Glutamatergic neuron (in vitro differentiated cells): ENCODE data around the gene FGF9. TPM values are rescaled to one million over a fixed set of nuclear protein-coding genes. Genes with fewer than 3 reads are reported as not detected.

Experiments used
- DNase-seq: peaks from one replicate; pipeline ENCODE4 v3.0.0; 2022
- H3K27ac Mint-ChIP-seq: one replicate; pipeline ENCODE4 v1.8.0; 2020; ENCODE audit warnings: mild to moderate bottlenecking, mixed read lengths, inconsistent platforms; ENCODE audit not compliant: unreplicated experiment
- H3K27me3 Mint-ChIP-seq: one replicate; pipeline ENCODE4 v1.8.0; 2020; ENCODE audit warnings: mild to moderate bottlenecking, moderate library complexity, mixed read lengths, inconsistent platforms; ENCODE audit not compliant: unreplicated experiment
- H3K36me3 Mint-ChIP-seq: one replicate; pipeline ENCODE4 v1.8.0; 2020; ENCODE audit warnings: mild to moderate bottlenecking, mixed read lengths, inconsistent platforms; ENCODE audit not compliant: unreplicated experiment
- H3K4me1 Mint-ChIP-seq: one replicate; pipeline ENCODE4 v1.8.0; 2020; ENCODE audit warnings: mild to moderate bottlenecking, low read depth, mixed read lengths, inconsistent platforms; ENCODE audit not compliant: unreplicated experiment
- H3K4me3 Mint-ChIP-seq: one replicate; pipeline ENCODE4 v1.8.0; 2020; ENCODE audit warnings: mild to moderate bottlenecking, mixed read lengths, inconsistent platforms; ENCODE audit not compliant: unreplicated experiment
- H3K9me3 Mint-ChIP-seq: one replicate; pipeline ENCODE4 v1.8.0; 2020; ENCODE audit warnings: mild to moderate bottlenecking, moderate library complexity, mixed read lengths, inconsistent platforms; ENCODE audit not compliant: unreplicated experiment
- total RNA-seq: library from RNA; stranded (reverse); fragmentation: NEBNext Ultra II Directional; extraction: Animal tissue kit (Norgen Biotek cat#: 25700); gene quantifications from one replicate; pipeline ENCODE4 v1.2.1, GENCODE V29; 2021; ENCODE audit not compliant: unreplicated experiment
- TF ChIP-seq, protein P1 (sequence below): fragments of 200-600 bp; sonication (generic); IDR thresholded peaks from one replicate; pipeline ENCODE4 v1.5.0; 2021; ENCODE audit not compliant: partially characterized antibody, unreplicated experiment

Gene FGF9
- total RNA-seq, 1 donor from 2014 or later = 19.5 TPM

DNA sequence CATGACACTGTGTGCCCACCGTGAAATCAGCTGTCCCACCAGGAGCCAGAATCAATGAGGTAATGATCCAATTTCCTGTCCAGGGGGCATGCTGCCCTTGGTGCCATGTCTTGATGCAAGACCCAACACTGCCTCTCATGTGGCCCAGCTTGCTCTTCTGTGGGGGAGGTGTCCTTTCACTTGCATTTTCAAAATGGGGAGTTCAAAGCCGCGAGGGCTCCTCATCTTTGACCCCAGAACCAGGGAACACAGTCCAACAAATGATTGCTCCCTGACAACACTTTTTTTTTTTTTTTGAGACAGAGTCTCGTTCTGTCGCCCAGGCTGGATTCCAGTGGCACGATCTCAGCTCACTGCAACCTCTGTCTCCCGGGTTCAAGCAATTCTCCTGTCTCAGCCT lies 64.1 kb downstream of the FGF9 start:
- no peak for DNase-seq
- H3K9me3 Mint-ChIP-seq = no peaks in the 10 kb centered on the region
- H3K27ac Mint-ChIP-seq = no peak overlapping the region
- H3K27me3 Mint-ChIP-seq = no peaks in the 10 kb centered on the region
- no peaks in the 10 kb centered on the region for H3K36me3 Mint-ChIP-seq
- H3K4me3 Mint-ChIP-seq = no peak overlapping the region
- TF ChIP-seq, protein P1, sequence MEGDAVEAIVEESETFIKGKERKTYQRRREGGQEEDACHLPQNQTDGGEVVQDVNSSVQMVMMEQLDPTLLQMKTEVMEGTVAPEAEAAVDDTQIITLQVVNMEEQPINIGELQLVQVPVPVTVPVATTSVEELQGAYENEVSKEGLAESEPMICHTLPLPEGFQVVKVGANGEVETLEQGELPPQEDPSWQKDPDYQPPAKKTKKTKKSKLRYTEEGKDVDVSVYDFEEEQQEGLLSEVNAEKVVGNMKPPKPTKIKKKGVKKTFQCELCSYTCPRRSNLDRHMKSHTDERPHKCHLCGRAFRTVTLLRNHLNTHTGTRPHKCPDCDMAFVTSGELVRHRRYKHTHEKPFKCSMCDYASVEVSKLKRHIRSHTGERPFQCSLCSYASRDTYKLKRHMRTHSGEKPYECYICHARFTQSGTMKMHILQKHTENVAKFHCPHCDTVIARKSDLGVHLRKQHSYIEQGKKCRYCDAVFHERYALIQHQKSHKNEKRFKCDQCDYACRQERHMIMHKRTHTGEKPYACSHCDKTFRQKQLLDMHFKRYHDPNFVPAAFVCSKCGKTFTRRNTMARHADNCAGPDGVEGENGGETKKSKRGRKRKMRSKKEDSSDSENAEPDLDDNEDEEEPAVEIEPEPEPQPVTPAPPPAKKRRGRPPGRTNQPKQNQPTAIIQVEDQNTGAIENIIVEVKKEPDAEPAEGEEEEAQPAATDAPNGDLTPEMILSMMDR = no peak
- H3K4me1 Mint-ChIP-seq = peaks cover 7% of the 10 kb centered on the region

DNA sequence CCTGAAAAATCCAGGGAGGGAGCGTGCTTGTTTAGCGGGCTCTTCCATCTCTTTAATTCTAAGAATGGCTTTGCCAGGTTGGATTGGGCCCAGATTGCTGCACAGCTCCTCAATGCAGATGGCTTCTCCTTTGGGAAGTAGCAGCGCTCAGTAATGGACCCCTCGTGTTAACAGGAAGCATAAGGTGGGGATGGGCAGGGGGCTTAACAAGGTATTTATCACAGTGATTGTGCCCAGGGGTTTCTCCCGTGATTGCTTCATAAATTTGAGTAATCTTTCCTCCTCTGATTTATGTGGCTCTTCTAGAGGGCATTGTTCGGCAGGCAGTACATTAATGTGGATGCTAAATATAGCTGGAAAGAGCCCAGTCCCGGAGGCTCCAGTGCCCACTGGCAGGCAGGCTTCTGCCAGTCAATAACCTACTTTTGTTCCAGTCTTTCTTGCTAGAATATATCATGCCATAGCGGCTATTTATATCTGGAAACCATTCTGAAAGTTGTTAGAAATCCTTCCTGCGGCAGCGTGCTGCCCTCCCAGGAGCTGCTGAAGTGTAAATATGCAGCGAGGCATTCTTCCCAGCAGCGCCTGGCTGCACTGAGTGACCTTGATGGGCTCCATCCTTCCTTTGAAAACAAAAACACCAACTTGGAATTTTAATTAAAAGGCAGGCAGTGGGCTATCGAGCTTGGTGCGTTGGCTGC lies 65.0 kb downstream of the FGF9 start:
- Mint-ChIP-seq H3K9me3 (no peaks in the 10 kb centered on the region), H3K4me1 (peaks cover 7% of the 10 kb centered on the region), H3K4me3 (no peak overlapping the region), H3K27me3 (no peaks in the 10 kb centered on the region), H3K36me3 (no peaks in the 10 kb centered on the region), H3K27ac (no peak overlapping the region)
- TF ChIP-seq, protein P1 = no peak
- no peak for DNase-seq

DNA sequence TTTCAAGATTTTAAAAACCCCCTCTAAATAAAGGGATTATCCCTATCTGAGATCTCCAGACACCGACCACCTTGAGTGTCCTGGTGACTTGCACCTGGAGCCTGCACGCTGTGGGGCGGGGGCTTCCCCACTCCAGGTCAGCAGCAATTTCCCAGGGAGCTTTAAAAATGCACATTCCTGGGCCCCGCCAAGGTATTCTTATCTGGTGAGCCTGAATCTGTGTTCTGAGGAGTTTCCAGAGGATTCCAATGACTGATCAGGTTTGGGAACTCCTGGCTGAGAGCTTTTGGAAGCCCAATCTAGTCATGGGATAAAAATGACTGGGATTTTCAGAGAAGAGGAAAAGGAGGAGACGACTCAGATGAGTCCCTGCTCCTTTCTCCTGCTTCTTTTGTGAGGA lies 66.1 kb downstream of the FGF9 start:
- Mint-ChIP-seq H3K27ac (no peak overlapping the region), H3K4me1 (peaks cover 7% of the 10 kb centered on the region), H3K4me3 (no peak overlapping the region), H3K36me3 (no peaks in the 10 kb centered on the region), H3K9me3 (no peaks in the 10 kb centered on the region), H3K27me3 (no peaks in the 10 kb centered on the region)
- no peak for DNase-seq
- TF ChIP-seq, protein P1 = no peak

DNA sequence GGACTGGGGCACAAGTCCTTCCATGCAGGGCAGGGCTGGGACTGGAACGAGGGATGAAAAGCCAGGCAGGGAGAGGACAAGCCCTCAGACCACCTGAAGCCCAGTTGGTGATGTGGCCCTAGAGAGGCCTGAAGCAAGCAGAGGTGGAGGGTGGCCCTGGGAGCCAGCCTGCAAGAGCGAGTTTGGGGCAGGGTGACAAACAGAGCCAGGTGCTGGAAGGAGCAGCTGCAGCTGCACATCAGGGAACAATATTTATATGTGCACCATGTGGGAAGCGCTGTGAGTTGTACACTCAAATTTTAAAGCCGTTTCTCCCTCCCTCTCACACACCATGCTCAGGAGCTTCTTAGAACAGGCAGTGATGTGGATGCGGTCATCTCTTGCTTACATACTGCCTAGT lies 67.8 kb downstream of the FGF9 start:
- no peak overlapping the region for H3K27ac Mint-ChIP-seq
- no peaks in the 10 kb centered on the region for H3K9me3 Mint-ChIP-seq
- H3K27me3 Mint-ChIP-seq = no peaks in the 10 kb centered on the region
- DNase-seq = no peak
- peaks cover 7% of the 10 kb centered on the region for H3K4me1 Mint-ChIP-seq
- H3K4me3 Mint-ChIP-seq = no peak overlapping the region
- TF ChIP-seq, protein P1 = no peak
- no peaks in the 10 kb centered on the region for H3K36me3 Mint-ChIP-seq

DNA sequence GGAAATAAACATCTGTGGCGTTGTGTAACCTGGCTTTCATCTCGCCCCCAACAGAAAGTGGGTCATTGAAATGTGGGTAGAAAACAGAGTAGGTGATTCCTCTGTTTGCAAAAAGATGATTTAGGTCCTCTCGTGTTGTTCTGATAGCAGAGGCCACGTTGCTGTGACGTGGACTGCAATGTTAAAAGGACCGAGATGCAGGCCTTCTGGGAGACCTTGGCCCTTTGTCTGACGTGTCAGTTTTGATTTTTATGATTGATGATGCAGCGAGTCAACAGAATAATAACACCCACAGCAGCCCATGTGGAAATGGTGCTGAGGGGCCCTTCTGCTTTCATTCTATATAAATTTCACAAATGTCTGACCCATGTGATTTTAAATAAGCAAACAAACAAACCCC lies 68.9 kb downstream of the FGF9 start:
- H3K27ac Mint-ChIP-seq = no peak overlapping the region
- H3K27me3 Mint-ChIP-seq = no peaks in the 10 kb centered on the region
- no peaks in the 10 kb centered on the region for H3K36me3 Mint-ChIP-seq
- no peak for DNase-seq
- TF ChIP-seq, protein P1 = no peak
- peaks cover 7% of the 10 kb centered on the region for H3K4me1 Mint-ChIP-seq
- H3K9me3 Mint-ChIP-seq = no peaks in the 10 kb centered on the region
- H3K4me3 Mint-ChIP-seq = no peak overlapping the region
